Measurements from ENCODE around the gene ADAMTS17. TPM values are rescaled to one million over a fixed set of nuclear protein-coding genes. Genes with fewer than 3 reads are reported as not detected.
A peak's percentile ranks its signal among the peaks of the same experiment; 100 is the strongest.

The ADAMTS17 gene
- total and polyA plus RNA-seq, 7 donors, result 4.4 to 93.0 (median 7.2) TPM

DNA sequence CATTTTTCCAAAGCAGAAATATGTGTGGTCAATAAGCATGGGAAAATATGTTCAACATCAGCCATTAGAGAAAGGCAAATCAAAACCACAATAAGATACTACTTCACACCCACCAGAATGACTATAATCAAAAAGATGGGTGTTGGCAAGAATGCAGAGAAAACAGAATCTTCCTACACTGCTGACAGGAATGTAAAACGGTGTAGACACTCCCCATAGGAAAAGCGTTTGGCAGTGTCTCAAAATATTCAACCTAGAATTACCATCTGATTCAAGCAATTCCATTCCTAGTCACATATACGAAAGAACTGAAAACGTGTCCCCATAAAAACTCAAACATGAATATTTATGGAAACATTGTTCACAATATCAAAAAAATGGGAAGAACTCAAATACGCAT lies 123.3 kb downstream of the ADAMTS17 start:
- TF ChIP-seq CTCF (IDR thresholded peaks at IDR 0.05), result no peak
- ATAC-seq (no peak), DNase-seq (no peak)
- Histone ChIP-seq H3K27me3 (ENCODE audit: insufficient read depth in 3 of 3, low read length in 2 of 3) (no peaks in the 10 kb centered on the region), H3K27ac (no peak overlapping the region), H3K4me3 (no peak overlapping the region), H3K36me3 (ENCODE audit: insufficient read depth in 1 of 2, low read depth in 1 of 2) (peaks cover 0 to 3% of the 10 kb centered on the region in 2 donors), H3K4me1 (peaks cover 13% of the 10 kb centered on the region), H3K9me3 (no peaks in the 10 kb centered on the region)
- intact Hi-C loops (cut with DNase I), result no loop called here
- 73 to 85% (median 80%) methylated on average over 5 of the region's 5 CpGs for WGBS, 3 donors

DNA sequence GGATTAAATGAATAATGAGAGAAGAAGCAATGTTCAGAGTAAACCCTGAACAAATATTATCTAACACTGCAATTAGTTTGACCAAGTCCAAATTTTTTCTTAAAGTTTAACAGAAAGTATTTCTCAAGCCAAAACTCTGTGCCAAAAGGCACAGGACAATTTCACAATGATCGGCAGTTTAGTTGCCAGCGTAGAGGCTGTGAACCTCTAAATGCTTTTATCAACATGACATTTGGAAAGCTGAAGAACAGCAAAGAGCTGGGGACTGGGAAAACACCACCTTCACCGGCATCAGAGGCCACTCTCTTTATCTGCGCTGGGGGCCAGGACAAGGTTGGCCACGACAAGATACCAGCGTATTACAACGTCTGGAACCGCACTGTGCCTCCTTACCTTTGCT lies 125.6 kb downstream of the ADAMTS17 start:
- WGBS, 3 donors, result 72 to 80% (median 78%) methylated on average over 8 of the region's 8 CpGs
- TF ChIP-seq CTCF (IDR thresholded peaks at IDR 0.05), result no peak
- Histone ChIP-seq H3K4me3 (no peak overlapping the region), H3K27me3 (ENCODE audit: insufficient read depth in 3 of 3, low read length in 2 of 3) (no peaks in the 10 kb centered on the region), H3K36me3 (ENCODE audit: insufficient read depth in 1 of 2, low read depth in 1 of 2) (peaks cover 0 to 3% of the 10 kb centered on the region in 2 donors), H3K9me3 (no peaks in the 10 kb centered on the region), H3K4me1 (peaks cover 2% of the 10 kb centered on the region), H3K27ac (no peak overlapping the region)
- DNase-seq, result no peak
- intact Hi-C loops (cut with DNase I), result no loop called here
- ATAC-seq, result peak in 3 of 4 donors; percentile 29 to 55 (median 48)

DNA sequence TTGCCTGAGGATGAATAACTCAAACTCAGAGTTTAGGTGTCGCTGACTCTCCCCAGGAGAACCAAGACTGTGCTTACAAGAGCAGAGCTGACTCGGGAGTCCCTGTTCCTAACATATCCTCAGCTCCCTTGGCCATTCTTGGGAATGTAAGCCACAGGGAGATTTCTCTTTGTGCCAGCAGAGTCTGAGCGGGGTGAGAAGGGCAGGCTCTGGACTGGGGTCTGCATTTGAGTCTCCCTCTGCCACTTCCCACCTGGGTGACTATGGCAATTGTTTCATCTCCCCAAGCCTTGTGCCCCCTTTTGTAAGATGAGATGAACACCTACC lies 126.0 kb downstream of the ADAMTS17 start:
- Histone ChIP-seq H3K4me3 (no peak overlapping the region), H3K36me3 (ENCODE audit: insufficient read depth in 1 of 2, low read depth in 1 of 2) (peaks cover 0 to 3% of the 10 kb centered on the region in 2 donors), H3K27ac (no peak overlapping the region), H3K9me3 (no peaks in the 10 kb centered on the region), H3K27me3 (ENCODE audit: insufficient read depth in 3 of 3, low read length in 2 of 3) (no peaks in the 10 kb centered on the region), H3K4me1 (no peaks in the 10 kb centered on the region)
- intact Hi-C loops (cut with DNase I), result no loop called here
- WGBS, 3 donors, result 78 to 88% (median 79%) methylated on average over 3 of the region's 3 CpGs
- DNase-seq (no peak), ATAC-seq (peak in 3 of 4 donors; percentile 23 to 36 (median 23))
- no peak for TF ChIP-seq CTCF (IDR thresholded peaks at IDR 0.05)

GRCh38 chr15:100215031-100215842 lies 126.5 kb downstream of the ADAMTS17 start:
- intact Hi-C loops (cut with DNase I), result no loop called here
- no peaks in the 10 kb centered on the region for H3K4me1 ChIP-seq
- peaks cover 0 to 3% of the 10 kb centered on the region in 2 donors for H3K36me3 ChIP-seq (ENCODE audit: insufficient read depth in 1 of 2, low read depth in 1 of 2)
- no peak overlapping the region for H3K4me3 ChIP-seq
- WGBS, 3 donors, result 64 to 78% (median 66%) methylated on average over 13 of the region's 13 CpGs
- H3K9me3 ChIP-seq, result no peaks in the 10 kb centered on the region
- H3K27ac ChIP-seq, result no peak overlapping the region
- peak in 3 of 4 donors; percentile 27 to 51 (median 37) for ATAC-seq
- TF ChIP-seq CTCF (IDR thresholded peaks at IDR 0.05), result no peak
- H3K27me3 ChIP-seq (ENCODE audit: insufficient read depth in 3 of 3, low read length in 2 of 3), result no peaks in the 10 kb centered on the region
- no peak for DNase-seq

Measured in psoas muscle (tissue), 8 donors.